ENCODE data around the gene KDM6A. TPM values are rescaled to one million over a fixed set of nuclear protein-coding genes. Genes with fewer than 3 reads are reported as not detected.
"Not testable (repeated sequence)": the region's sequence is repeated elsewhere in the genome, so short reads cannot be mapped to it uniquely, and the experiment has no call there.

Gene KDM6A
- total and polyA plus RNA-seq, 2 donors (not counting 3 experiments of a cell fraction or from before 2014, with no cell fraction given) = 9.0 to 20.6 TPM

- intact Hi-C loops (cut with micrococcal nuclease); H3K79me2 ChIP-seq (ENCODE audit: control insufficient read depth, insufficient read depth, low read length); POLR2A ChIA-PET; H3K27me3 ChIP-seq (ENCODE audit: control insufficient read depth in 2 of 2, insufficient read depth in 2 of 2, low read length in 2 of 2); DNase-seq (ENCODE audit: low read depth, low spot score); H3K36me3 ChIP-seq (ENCODE audit: control insufficient read depth in 2 of 2, extremely low read depth in 1 of 2, insufficient read depth in 2 of 2, low read length in 2 of 2); H4K20me1 ChIP-seq (replicated peaks; ENCODE audit: control insufficient read depth, extremely low read depth, insufficient read depth, low read length); H3K9me1 ChIP-seq (replicated peaks; ENCODE audit: control insufficient read depth, extremely low read depth, insufficient read depth, low read length); BruUV-seq (replicated peaks); CTCF ChIA-PET; H3K9ac ChIP-seq (replicated peaks; ENCODE audit: extremely low read depth, insufficient read depth, low read length); dilution Hi-C loops (cut with MboI; ENCODE audit: extremely low pct_ligation_motif_present, low sequenced_read_pairs); H3K9me3 ChIP-seq (replicated peaks; ENCODE audit: control insufficient read depth, insufficient read depth, low read length); H3K4me2 ChIP-seq (ENCODE audit: insufficient read depth, low read length); H3K4me1 ChIP-seq (ENCODE audit: control insufficient read depth, extremely low read depth, insufficient read depth, low read length); H3K27ac ChIP-seq (ENCODE audit: insufficient read depth, low read depth, low read length); FAIRE-seq; H3K4me3 ChIP-seq (replicated peaks in 1 of 3; ENCODE audit: insufficient read depth in 1 of 3, low read depth in 1 of 3, low read length in 3 of 3); H2AFZ ChIP-seq (ENCODE audit: low read depth, low read length): not testable (repeated sequence)
Measured at GRCh38 chrX:44999872-45000271, 126.9 kb downstream of the KDM6A start.

GRCh38 chrX:45001048-45001447, 128.1 kb downstream of the KDM6A start:
- intact Hi-C loops (cut with micrococcal nuclease) = no loop called here
- dilution Hi-C loops (cut with MboI; ENCODE audit: extremely low pct_ligation_motif_present, low sequenced_read_pairs) = no loop called here
- H3K9me1 ChIP-seq (replicated peaks; ENCODE audit: control insufficient read depth, extremely low read depth, insufficient read depth, low read length) = no peaks in the 10 kb centered on the region
- no peak overlapping the region for H2AFZ ChIP-seq (ENCODE audit: low read depth, low read length)
- no peaks in the 10 kb centered on the region for H3K27me3 ChIP-seq (ENCODE audit: control insufficient read depth in 2 of 2, insufficient read depth in 2 of 2, low read length in 2 of 2)
- FAIRE-seq = no peak
- no peak overlapping the region for H3K27ac ChIP-seq (ENCODE audit: insufficient read depth, low read depth, low read length)
- no peak overlapping the region for H3K4me3 ChIP-seq (replicated peaks in 1 of 3; ENCODE audit: insufficient read depth in 1 of 3, low read depth in 1 of 3, low read length in 3 of 3)
- H3K9ac ChIP-seq (replicated peaks; ENCODE audit: extremely low read depth, insufficient read depth, low read length) = no peak overlapping the region
- no peaks in the 10 kb centered on the region for H3K4me1 ChIP-seq (ENCODE audit: control insufficient read depth, extremely low read depth, insufficient read depth, low read length)
- no peak for DNase-seq (ENCODE audit: low read depth, low spot score)
- no peaks in the 10 kb centered on the region for H3K36me3 ChIP-seq (ENCODE audit: control insufficient read depth in 2 of 2, extremely low read depth in 1 of 2, insufficient read depth in 2 of 2, low read length in 2 of 2)
- no peaks in the 10 kb centered on the region for H3K9me3 ChIP-seq (replicated peaks; ENCODE audit: control insufficient read depth, insufficient read depth, low read length)
- H4K20me1 ChIP-seq (replicated peaks; ENCODE audit: control insufficient read depth, extremely low read depth, insufficient read depth, low read length) = no peaks in the 10 kb centered on the region
- no peak overlapping the region for H3K4me2 ChIP-seq (ENCODE audit: insufficient read depth, low read length)
- ChIA-PET POLR2A (no interaction called here), CTCF (interaction anchor here (0.5 kb wide), 1 partner anchor 110 kb away, joined by 3 read pairs; no protein-coding TSS in a partner anchor)
- BruUV-seq (replicated peaks) = no TSS peak
- TF ChIP-seq JUN (IDR thresholded peaks at IDR 0.05; ENCODE audit: borderline replicate concordance, insufficient read depth, insufficient read length, low read depth) (no peak), POLR2AphosphoS5 (IDR thresholded peaks at IDR 0.05; ENCODE audit: insufficient read depth, low read depth, low read length) (no peak)
- H3K79me2 ChIP-seq (ENCODE audit: control insufficient read depth, insufficient read depth, low read length) = peaks cover 3% of the 10 kb centered on the region
